ENCODE results near the gene CCDC27. TPM values are rescaled to one million over a fixed set of nuclear protein-coding genes. Genes with fewer than 3 reads are reported as not detected.

CCDC27 gene
- total RNA-seq, 1 experiment from 2014 or later = 0.13 TPM

DNA sequence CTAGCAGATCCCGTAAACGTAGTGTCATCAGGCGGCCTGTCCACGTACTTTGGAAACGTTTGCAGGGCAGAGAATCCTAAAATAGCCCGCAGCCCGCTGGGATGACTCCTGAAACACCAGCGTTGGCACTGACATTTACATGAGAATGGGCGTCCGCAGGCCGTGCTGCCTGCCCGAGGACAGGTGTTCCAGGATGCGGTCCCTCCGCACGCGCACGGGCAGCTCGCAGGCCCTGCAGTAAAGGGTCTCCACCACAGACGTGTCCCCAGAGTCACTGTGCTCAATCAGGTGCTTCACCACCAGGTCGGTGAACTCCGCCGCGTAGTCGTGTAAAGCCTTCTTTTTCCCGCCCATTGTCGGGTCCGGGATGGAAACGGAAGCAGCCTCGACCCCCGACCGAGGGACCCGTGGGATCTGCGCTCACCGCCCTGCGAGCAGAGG lies 5.8 kb upstream of the CCDC27 start (continued):
- TF ChIP-seq, protein P1, sequence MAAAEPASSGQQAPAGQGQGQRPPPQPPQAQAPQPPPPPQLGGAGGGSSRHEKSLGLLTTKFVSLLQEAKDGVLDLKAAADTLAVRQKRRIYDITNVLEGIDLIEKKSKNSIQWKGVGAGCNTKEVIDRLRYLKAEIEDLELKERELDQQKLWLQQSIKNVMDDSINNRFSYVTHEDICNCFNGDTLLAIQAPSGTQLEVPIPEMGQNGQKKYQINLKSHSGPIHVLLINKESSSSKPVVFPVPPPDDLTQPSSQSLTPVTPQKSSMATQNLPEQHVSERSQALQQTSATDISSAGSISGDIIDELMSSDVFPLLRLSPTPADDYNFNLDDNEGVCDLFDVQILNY (CRISPR knock-in tag; IDR thresholded peaks at IDR 0.05) = peak; percentile 18; the same call in 1 of the 2 replicates
- TF ChIP-seq, protein P2, sequence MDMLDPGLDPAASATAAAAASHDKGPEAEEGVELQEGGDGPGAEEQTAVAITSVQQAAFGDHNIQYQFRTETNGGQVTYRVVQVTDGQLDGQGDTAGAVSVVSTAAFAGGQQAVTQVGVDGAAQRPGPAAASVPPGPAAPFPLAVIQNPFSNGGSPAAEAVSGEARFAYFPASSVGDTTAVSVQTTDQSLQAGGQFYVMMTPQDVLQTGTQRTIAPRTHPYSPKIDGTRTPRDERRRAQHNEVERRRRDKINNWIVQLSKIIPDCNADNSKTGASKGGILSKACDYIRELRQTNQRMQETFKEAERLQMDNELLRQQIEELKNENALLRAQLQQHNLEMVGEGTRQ (CRISPR knock-in tag; IDR thresholded peaks at IDR 0.05) = no peak
- TF ChIP-seq NR3C1 (CRISPR knock-in tag; conservative IDR thresholded peaks at IDR 0.05; ENCODE audit: low read depth) = no peak
- TF ChIP-seq, protein P3, sequence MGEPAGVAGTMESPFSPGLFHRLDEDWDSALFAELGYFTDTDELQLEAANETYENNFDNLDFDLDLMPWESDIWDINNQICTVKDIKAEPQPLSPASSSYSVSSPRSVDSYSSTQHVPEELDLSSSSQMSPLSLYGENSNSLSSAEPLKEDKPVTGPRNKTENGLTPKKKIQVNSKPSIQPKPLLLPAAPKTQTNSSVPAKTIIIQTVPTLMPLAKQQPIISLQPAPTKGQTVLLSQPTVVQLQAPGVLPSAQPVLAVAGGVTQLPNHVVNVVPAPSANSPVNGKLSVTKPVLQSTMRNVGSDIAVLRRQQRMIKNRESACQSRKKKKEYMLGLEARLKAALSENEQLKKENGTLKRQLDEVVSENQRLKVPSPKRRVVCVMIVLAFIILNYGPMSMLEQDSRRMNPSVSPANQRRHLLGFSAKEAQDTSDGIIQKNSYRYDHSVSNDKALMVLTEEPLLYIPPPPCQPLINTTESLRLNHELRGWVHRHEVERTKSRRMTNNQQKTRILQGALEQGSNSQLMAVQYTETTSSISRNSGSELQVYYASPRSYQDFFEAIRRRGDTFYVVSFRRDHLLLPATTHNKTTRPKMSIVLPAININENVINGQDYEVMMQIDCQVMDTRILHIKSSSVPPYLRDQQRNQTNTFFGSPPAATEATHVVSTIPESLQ (CRISPR knock-in tag; IDR thresholded peaks at IDR 0.05) = no peak
- TF ChIP-seq RELA (CRISPR knock-in tag; IDR thresholded peaks at IDR 0.05; ENCODE audit: borderline replicate concordance) = no peak
- no peak for TF ChIP-seq RORB (CRISPR knock-in tag; IDR thresholded peaks at IDR 0.05)
- TF ChIP-seq CREB1 (CRISPR knock-in tag; IDR thresholded peaks at IDR 0.05) = no peak
- no peak for TF ChIP-seq SOX15 (CRISPR knock-in tag; IDR thresholded peaks at IDR 0.05)
- TF ChIP-seq, protein P4, sequence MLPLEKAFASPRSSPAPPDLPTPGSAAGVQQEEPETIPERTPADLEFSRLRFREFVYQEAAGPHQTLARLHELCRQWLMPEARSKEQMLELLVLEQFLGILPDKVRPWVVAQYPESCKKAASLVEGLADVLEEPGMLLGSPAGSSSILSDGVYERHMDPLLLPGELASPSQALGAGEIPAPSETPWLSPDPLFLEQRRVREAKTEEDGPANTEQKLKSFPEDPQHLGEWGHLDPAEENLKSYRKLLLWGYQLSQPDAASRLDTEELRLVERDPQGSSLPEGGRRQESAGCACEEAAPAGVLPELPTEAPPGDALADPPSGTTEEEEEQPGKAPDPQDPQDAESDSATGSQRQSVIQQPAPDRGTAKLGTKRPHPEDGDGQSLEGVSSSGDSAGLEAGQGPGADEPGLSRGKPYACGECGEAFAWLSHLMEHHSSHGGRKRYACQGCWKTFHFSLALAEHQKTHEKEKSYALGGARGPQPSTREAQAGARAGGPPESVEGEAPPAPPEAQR (CRISPR knock-in tag; IDR thresholded peaks at IDR 0.05) = no peak
- no peak for TF ChIP-seq KAT7 (CRISPR knock-in tag; IDR thresholded peaks at IDR 0.05; ENCODE audit: borderline replicate concordance)
- TF ChIP-seq ZNF138 (CRISPR knock-in tag; conservative IDR thresholded peaks at IDR 0.05) = no peak
- TF ChIP-seq ZNF219 (CRISPR knock-in tag; IDR thresholded peaks at IDR 0.05; ENCODE audit: borderline replicate concordance) = no peak
- 0 out of 2 replicates have a peak, but pooled peaks have one; percentile 36 for TF ChIP-seq SP1 (CRISPR knock-in tag; conservative IDR thresholded peaks at IDR 0.05)
- TF ChIP-seq, protein P5, sequence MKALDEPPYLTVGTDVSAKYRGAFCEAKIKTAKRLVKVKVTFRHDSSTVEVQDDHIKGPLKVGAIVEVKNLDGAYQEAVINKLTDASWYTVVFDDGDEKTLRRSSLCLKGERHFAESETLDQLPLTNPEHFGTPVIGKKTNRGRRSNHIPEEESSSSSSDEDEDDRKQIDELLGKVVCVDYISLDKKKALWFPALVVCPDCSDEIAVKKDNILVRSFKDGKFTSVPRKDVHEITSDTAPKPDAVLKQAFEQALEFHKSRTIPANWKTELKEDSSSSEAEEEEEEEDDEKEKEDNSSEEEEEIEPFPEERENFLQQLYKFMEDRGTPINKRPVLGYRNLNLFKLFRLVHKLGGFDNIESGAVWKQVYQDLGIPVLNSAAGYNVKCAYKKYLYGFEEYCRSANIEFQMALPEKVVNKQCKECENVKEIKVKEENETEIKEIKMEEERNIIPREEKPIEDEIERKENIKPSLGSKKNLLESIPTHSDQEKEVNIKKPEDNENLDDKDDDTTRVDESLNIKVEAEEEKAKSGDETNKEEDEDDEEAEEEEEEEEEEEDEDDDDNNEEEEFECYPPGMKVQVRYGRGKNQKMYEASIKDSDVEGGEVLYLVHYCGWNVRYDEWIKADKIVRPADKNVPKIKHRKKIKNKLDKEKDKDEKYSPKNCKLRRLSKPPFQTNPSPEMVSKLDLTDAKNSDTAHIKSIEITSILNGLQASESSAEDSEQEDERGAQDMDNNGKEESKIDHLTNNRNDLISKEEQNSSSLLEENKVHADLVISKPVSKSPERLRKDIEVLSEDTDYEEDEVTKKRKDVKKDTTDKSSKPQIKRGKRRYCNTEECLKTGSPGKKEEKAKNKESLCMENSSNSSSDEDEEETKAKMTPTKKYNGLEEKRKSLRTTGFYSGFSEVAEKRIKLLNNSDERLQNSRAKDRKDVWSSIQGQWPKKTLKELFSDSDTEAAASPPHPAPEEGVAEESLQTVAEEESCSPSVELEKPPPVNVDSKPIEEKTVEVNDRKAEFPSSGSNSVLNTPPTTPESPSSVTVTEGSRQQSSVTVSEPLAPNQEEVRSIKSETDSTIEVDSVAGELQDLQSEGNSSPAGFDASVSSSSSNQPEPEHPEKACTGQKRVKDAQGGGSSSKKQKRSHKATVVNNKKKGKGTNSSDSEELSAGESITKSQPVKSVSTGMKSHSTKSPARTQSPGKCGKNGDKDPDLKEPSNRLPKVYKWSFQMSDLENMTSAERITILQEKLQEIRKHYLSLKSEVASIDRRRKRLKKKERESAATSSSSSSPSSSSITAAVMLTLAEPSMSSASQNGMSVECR (CRISPR knock-in tag; IDR thresholded peaks at IDR 0.05; ENCODE audit: borderline replicate concordance) = peak; percentile 70; the same call in 1 of the 2 replicates
- no peak for TF ChIP-seq NR1H2 (CRISPR knock-in tag; IDR thresholded peaks at IDR 0.05)
- TF ChIP-seq GRHL2 (CRISPR knock-in tag; IDR thresholded peaks at IDR 0.05; ENCODE audit: insufficient replicate concordance, severe bottlenecking) = no peak
- TF ChIP-seq, protein P6, sequence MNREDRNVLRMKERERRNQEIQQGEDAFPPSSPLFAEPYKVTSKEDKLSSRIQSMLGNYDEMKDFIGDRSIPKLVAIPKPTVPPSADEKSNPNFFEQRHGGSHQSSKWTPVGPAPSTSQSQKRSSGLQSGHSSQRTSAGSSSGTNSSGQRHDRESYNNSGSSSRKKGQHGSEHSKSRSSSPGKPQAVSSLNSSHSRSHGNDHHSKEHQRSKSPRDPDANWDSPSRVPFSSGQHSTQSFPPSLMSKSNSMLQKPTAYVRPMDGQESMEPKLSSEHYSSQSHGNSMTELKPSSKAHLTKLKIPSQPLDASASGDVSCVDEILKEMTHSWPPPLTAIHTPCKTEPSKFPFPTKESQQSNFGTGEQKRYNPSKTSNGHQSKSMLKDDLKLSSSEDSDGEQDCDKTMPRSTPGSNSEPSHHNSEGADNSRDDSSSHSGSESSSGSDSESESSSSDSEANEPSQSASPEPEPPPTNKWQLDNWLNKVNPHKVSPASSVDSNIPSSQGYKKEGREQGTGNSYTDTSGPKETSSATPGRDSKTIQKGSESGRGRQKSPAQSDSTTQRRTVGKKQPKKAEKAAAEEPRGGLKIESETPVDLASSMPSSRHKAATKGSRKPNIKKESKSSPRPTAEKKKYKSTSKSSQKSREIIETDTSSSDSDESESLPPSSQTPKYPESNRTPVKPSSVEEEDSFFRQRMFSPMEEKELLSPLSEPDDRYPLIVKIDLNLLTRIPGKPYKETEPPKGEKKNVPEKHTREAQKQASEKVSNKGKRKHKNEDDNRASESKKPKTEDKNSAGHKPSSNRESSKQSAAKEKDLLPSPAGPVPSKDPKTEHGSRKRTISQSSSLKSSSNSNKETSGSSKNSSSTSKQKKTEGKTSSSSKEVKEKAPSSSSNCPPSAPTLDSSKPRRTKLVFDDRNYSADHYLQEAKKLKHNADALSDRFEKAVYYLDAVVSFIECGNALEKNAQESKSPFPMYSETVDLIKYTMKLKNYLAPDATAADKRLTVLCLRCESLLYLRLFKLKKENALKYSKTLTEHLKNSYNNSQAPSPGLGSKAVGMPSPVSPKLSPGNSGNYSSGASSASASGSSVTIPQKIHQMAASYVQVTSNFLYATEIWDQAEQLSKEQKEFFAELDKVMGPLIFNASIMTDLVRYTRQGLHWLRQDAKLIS (CRISPR knock-in tag; IDR thresholded peaks at IDR 0.05; ENCODE audit: borderline replicate concordance) = no peak
- no peak for TF ChIP-seq ESRRA (CRISPR knock-in tag; IDR thresholded peaks at IDR 0.05; ENCODE audit: borderline replicate concordance)
- TF ChIP-seq, protein P7, sequence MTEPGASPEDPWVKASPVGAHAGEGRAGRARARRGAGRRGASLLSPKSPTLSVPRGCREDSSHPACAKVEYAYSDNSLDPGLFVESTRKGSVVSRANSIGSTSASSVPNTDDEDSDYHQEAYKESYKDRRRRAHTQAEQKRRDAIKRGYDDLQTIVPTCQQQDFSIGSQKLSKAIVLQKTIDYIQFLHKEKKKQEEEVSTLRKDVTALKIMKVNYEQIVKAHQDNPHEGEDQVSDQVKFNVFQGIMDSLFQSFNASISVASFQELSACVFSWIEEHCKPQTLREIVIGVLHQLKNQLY (CRISPR knock-in tag; IDR thresholded peaks at IDR 0.05) = no peak
- TF ChIP-seq ZNF396 (CRISPR knock-in tag; IDR thresholded peaks at IDR 0.05; ENCODE audit: borderline replicate concordance) = no peak
- TF ChIP-seq, protein P8, sequence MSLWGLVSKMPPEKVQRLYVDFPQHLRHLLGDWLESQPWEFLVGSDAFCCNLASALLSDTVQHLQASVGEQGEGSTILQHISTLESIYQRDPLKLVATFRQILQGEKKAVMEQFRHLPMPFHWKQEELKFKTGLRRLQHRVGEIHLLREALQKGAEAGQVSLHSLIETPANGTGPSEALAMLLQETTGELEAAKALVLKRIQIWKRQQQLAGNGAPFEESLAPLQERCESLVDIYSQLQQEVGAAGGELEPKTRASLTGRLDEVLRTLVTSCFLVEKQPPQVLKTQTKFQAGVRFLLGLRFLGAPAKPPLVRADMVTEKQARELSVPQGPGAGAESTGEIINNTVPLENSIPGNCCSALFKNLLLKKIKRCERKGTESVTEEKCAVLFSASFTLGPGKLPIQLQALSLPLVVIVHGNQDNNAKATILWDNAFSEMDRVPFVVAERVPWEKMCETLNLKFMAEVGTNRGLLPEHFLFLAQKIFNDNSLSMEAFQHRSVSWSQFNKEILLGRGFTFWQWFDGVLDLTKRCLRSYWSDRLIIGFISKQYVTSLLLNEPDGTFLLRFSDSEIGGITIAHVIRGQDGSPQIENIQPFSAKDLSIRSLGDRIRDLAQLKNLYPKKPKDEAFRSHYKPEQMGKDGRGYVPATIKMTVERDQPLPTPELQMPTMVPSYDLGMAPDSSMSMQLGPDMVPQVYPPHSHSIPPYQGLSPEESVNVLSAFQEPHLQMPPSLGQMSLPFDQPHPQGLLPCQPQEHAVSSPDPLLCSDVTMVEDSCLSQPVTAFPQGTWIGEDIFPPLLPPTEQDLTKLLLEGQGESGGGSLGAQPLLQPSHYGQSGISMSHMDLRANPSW (CRISPR knock-in tag; conservative IDR thresholded peaks at IDR 0.05; ENCODE audit: low read depth) = no peak
